KMS-11 (cell line): ENCODE data around the gene SEZ6L2.

Experiments
- H2AFZ ChIP-seq: fragments of 200-600 bp; sonication (generic); 2 replicates; pipeline ENCODE4 v1.6.1; 2016; ENCODE audit warnings: antibody characterized with exemption, mixed run types, low read depth
- H3K27ac ChIP-seq: fragments of 200-600 bp; sonication (generic); 2 replicates; pipeline ENCODE4 v1.6.1; 2016; ENCODE audit warnings: mild to moderate bottlenecking, mixed run types
- H3K27me3 ChIP-seq: fragments of 200-600 bp; sonication (generic); 2 replicates; pipeline ENCODE4 v1.6.1; 2017; ENCODE audit warnings: mild to moderate bottlenecking, low read depth, mixed run types, moderate library complexity; ENCODE audit not compliant: insufficient read depth
- H3K36me3 ChIP-seq: fragments of 200-600 bp; sonication (generic); 2 replicates; pipeline ENCODE4 v1.6.1; 2017; ENCODE audit warnings: mild to moderate bottlenecking, mixed run types; ENCODE audit not compliant: insufficient read depth
- H3K4me1 ChIP-seq: fragments of 200-600 bp; sonication (generic); 2 replicates; pipeline ENCODE4 v1.6.1; 2016; ENCODE audit warnings: mild to moderate bottlenecking, low read depth, mixed run types; ENCODE audit not compliant: poor library complexity, severe bottlenecking
- H3K4me2 ChIP-seq: fragments of 200-600 bp; sonication (generic); 2 replicates; pipeline ENCODE4 v1.7.0; 2016; ENCODE audit warnings: mild to moderate bottlenecking, mixed run types
- H3K4me3 ChIP-seq: fragments of 200-600 bp; sonication (generic); IDR thresholded peaks from 2 replicates; pipeline ENCODE4 v1.6.1; 2017; ENCODE audit warnings: low read depth, low read length, mixed read lengths; ENCODE audit not compliant: insufficient read depth
- H3K79me2 ChIP-seq: fragments of 200-600 bp; sonication (generic); 2 replicates; pipeline ENCODE4 v1.6.1; 2016; ENCODE audit warnings: low read depth, mixed run types; ENCODE audit not compliant: insufficient read depth
- H3K9ac ChIP-seq: fragments of 200-600 bp; sonication (generic); 2 replicates; pipeline ENCODE4 v1.6.1; 2016; ENCODE audit warnings: mild to moderate bottlenecking, mixed run types
- H4K20me1 ChIP-seq: fragments of 200-600 bp; sonication (generic); 2 replicates; pipeline ENCODE4 v1.6.1; 2016; ENCODE audit warnings: mild to moderate bottlenecking, mixed run types; ENCODE audit not compliant: insufficient read depth
- CTCF ChIP-seq: fragments of 200-600 bp; sonication (generic); conservative IDR thresholded peaks from 2 replicates; pipeline ENCODE4 v1.6.1; 2017; ENCODE audit warnings: low read depth, mild to moderate bottlenecking, antibody characterized with exemption, low read length, moderate library complexity, mixed read lengths

SEZ6L2 gene

GRCh38 chr16:29903590-29903989 lies 4.2 kb upstream of the SEZ6L2 start:
- Histone ChIP-seq H2AFZ (no peak overlapping the region), H3K9ac (no peak overlapping the region), H3K4me3 (no peak overlapping the region), H3K4me2 (no peak overlapping the region), H3K27ac (no peak overlapping the region), H4K20me1 (no peaks in the 10 kb centered on the region), H3K36me3 (no peaks in the 10 kb centered on the region), H3K79me2 (no peaks in the 10 kb centered on the region), H3K27me3 (peaks cover 12% of the 10 kb centered on the region; the same call in 1 of the 2 replicates), H3K4me1 (peaks cover 4% of the 10 kb centered on the region)
- TF ChIP-seq CTCF: no peak

- Histone ChIP-seq H3K79me2 (no peaks in the 10 kb centered on the region), H3K27me3 (peaks cover 32% of the 10 kb centered on the region; the same call in 1 of the 2 replicates), H3K4me1 (peaks cover 4% of the 10 kb centered on the region), H3K4me2 (no peak overlapping the region; the same call in 1 of the 2 replicates), H3K4me3 (no peak overlapping the region), H3K36me3 (no peaks in the 10 kb centered on the region), H3K27ac (no peak overlapping the region), H4K20me1 (no peaks in the 10 kb centered on the region), H2AFZ (no peak overlapping the region), H3K9ac (no peak overlapping the region)
- no peak for TF ChIP-seq CTCF
Observed at GRCh38 chr16:29901607-29901945, 2.2 kb upstream of the SEZ6L2 start.

GRCh38 chr16:29900888-29901606 lies 1.7 kb upstream of the SEZ6L2 start:
- Histone ChIP-seq H3K4me1 (peaks cover 4% of the 10 kb centered on the region), H4K20me1 (no peaks in the 10 kb centered on the region), H3K27ac (no peak overlapping the region; the same call in 1 of the 2 replicates), H3K36me3 (no peaks in the 10 kb centered on the region), H2AFZ (peak overlapping the region; percentile 96; the same call in 1 of the 2 replicates), H3K4me3 (no peak overlapping the region), H3K79me2 (no peaks in the 10 kb centered on the region), H3K27me3 (peaks cover 37% of the 10 kb centered on the region; the same call in 1 of the 2 replicates), H3K4me2 (peak overlapping the region; percentile 63), H3K9ac (peak overlapping the region; percentile 63; the same call in 1 of the 2 replicates)
- no peak for TF ChIP-seq CTCF

- Histone ChIP-seq H3K27me3 (peaks cover 45% of the 10 kb centered on the region), H3K4me1 (peaks cover 4% of the 10 kb centered on the region), H3K4me3 (no peak within 1 kb of the TSS), H3K4me2 (peak within 1 kb of the TSS; percentile 63), H2AFZ (peak within 1 kb of the TSS; percentile 96), H3K9ac (peak within 1 kb of the TSS; percentile 63; the same call in 1 of the 2 replicates), H4K20me1 (no peaks in the 10 kb centered on the region), H3K79me2 (no peaks in the 10 kb centered on the region), H3K36me3 (no peaks in the 10 kb centered on the region), H3K27ac (peak within 1 kb of the TSS; percentile 28; the same call in 1 of the 2 replicates)
- no peak for TF ChIP-seq CTCF
Observed at GRCh38 chr16:29900102-29900887, 945 bp upstream of the SEZ6L2 start, which contains the start of gene ASPHD1. TSS of gene ASPHD1 (plus strand) at chr16:29900488. CDS start at chr16:29900972, 484 bp downstream.
